GM19023 (cell line): Measurements from ENCODE around the gene IFNA16.
"Not testable (repeated sequence)": the region's sequence is repeated elsewhere in the genome, so short reads cannot be mapped to it uniquely, and the experiment has no call there.

ENCODE experiments used
- ATAC-seq: cut with Tn5 transposase; IDR thresholded peaks from one replicate; pipeline ENCODE4 v1.9.1; 2021; ENCODE audit warnings: mild to moderate bottlenecking, moderate library complexity; ENCODE audit not compliant: unreplicated experiment

The IFNA16 gene

GRCh38 chr9:21217211-21217610, at the start of gene IFNA16:
Gene IFNA16, minus strand, starts transcription at chr9:21217311. Its CDS starts 6 bp downstream, at chr9:21217305.
- not testable (repeated sequence) for ATAC-seq

- peak; percentile 54 for ATAC-seq
These were observed 48.5 kb upstream of the IFNA16 start for GRCh38 chr9:21265421-21266189.

- peak; percentile 44 for ATAC-seq
These were observed 38.6 kb upstream of the IFNA16 start for GRCh38 chr9:21255538-21256212.

- peak; percentile 76 for ATAC-seq
These were observed 35.8 kb upstream of the IFNA16 start for GRCh38 chr9:21252721-21253547.

GRCh38 chr9:21251638-21252037, 34.5 kb upstream of the IFNA16 start:
- no peak for ATAC-seq

- no peak for ATAC-seq
These were observed 34.1 kb upstream of the IFNA16 start for GRCh38 chr9:21251190-21251589.

- ATAC-seq: no peak
These were observed 27.7 kb upstream of the IFNA16 start for GRCh38 chr9:21244836-21245235.

- ATAC-seq: no peak
These were observed 22.8 kb upstream of the IFNA16 start, which contains the start of gene IFNA14 for GRCh38 chr9:21239911-21240310. Gene IFNA14, minus strand, starts transcription at chr9:21240005. Its CDS starts 70 bp downstream, at chr9:21239935.

GRCh38 chr9:21236360-21236714, 19.2 kb upstream of the IFNA16 start:
- not testable (repeated sequence) for ATAC-seq

GRCh38 chr9:21235468-21236359, 18.6 kb upstream of the IFNA16 start:
- ATAC-seq: peak; percentile 89

GRCh38 chr9:21234153-21234687, 17.1 kb upstream of the IFNA16 start:
- no peak for ATAC-seq

- ATAC-seq: no peak
These were observed 16.1 kb upstream of the IFNA16 start for GRCh38 chr9:21233258-21233657.

GRCh38 chr9:21228122-21228521, 11.0 kb upstream of the IFNA16 start, which contains the start of gene IFNA17:
Gene IFNA17, minus strand, starts transcription at chr9:21228222. Its CDS starts 49 bp downstream, at chr9:21228173.
- ATAC-seq: no peak

- peak; percentile 66 for ATAC-seq
These were observed 3.4 kb downstream of the IFNA16 start for GRCh38 chr9:21213411-21214326.

- ATAC-seq: not testable (repeated sequence)
These were observed 5.0 kb downstream of the IFNA16 start for GRCh38 chr9:21212160-21212559.

GRCh38 chr9:21210782-21211181, 6.3 kb downstream of the IFNA16 start:
- not testable (repeated sequence) for ATAC-seq

GRCh38 chr9:21210311-21210710, 6.8 kb downstream of the IFNA16 start:
- ATAC-seq: no peak

GRCh38 chr9:21207043-21207442, 10.1 kb downstream of the IFNA16 start, which contains the start of gene IFNA10:
Gene IFNA10, minus strand, starts transcription at chr9:21207143. Its CDS starts 46 bp downstream, at chr9:21207097.
- not testable (repeated sequence) for ATAC-seq

- no peak for ATAC-seq
These were observed 11.9 kb downstream of the IFNA16 start for GRCh38 chr9:21205204-21205603.
